K562 (cell line): Measurements from ENCODE around the gene XPR1. TPM values are rescaled to one million over a fixed set of nuclear protein-coding genes. Genes with fewer than 3 reads are reported as not detected.

Experiments
- BRD9 ChIP-seq: fragments of 450-650 bp; IDR thresholded peaks from 2 replicates; pipeline ENCODE4 v1.6.1; 2018; ENCODE audit warnings: low read depth; ENCODE audit not compliant: partially characterized antibody
- HSF4 ChIP-seq: fragments of 250-450 bp; sonication (Bioruptor Pico); IDR thresholded peaks from 2 replicates; pipeline ENCODE4 v2.1.2; 2022; ENCODE audit warnings: mild to moderate bottlenecking, moderate library complexity, borderline replicate concordance
- MBD2 ChIP-seq: sonication (generic); IDR thresholded peaks from 2 replicates; pipeline ENCODE4 v1.6.1; 2016; ENCODE audit warnings: low read depth, borderline replicate concordance
- PHF20 ChIP-seq: fragments of 450-650 bp; IDR thresholded peaks from 2 replicates; pipeline ENCODE4 v1.6.1; 2018; ENCODE audit not compliant: partially characterized antibody
- SP2 ChIP-seq: IDR thresholded peaks from 2 replicates; pipeline ENCODE4 v1.6.1; 2011; ENCODE audit warnings: mild to moderate bottlenecking, low read depth, low read length, moderate library complexity; ENCODE audit not compliant: poor library complexity, severe bottlenecking; ENCODE audit errors: extremely low read depth
- SPI1 ChIP-seq: IDR thresholded peaks from 2 replicates; pipeline ENCODE4 v1.6.1; 2011; ENCODE audit warnings: low read depth, low read length, control low read depth, borderline replicate concordance
- SREBF1 ChIP-seq: fragments of 150-350 bp; IDR thresholded peaks from 2 replicates; pipeline ENCODE4 v1.6.1; 2014; ENCODE audit warnings: antibody characterized with exemption, low read depth, low read length, borderline replicate concordance
- SRSF1 ChIP-seq: fragments of 200-400 bp; formaldehyde crosslinking; IDR thresholded peaks from 2 replicates; pipeline ENCODE4 v1.6.1; 2017; ENCODE audit warnings: mild to moderate bottlenecking, low read depth, low read length, moderate library complexity
- ZBTB8A ChIP-seq: fragments of 450-650 bp; IDR thresholded peaks from 2 replicates; pipeline ENCODE4 v1.6.1; 2018; ENCODE audit warnings: mild to moderate bottlenecking, moderate library complexity; ENCODE audit not compliant: partially characterized antibody
- polyA plus RNA-seq, 8 experiments: library from polyadenylated mRNA; depleted of rRNA in 4 of 8; stranded (reverse) in 5 of 8; unstranded in 3 of 8; fragments of >200 nt; fragmentation: Nextera tagmentation in 2 of 8; fragmentation: Illumina TruSeq in 1 of 8; extraction: Ambion mirVana in 2 of 8; extraction: Trizol in 1 of 8; gene quantifications; 2 replicates each; pipeline versions ENCODE4 v1.2.1 to v1.2.3, GENCODE V29; 2011 to 2014; ENCODE audit warnings: inconsistent platforms in 1 of 8, missing spikeins in 1 of 8
- total RNA-seq, 7 experiments: library from RNA; depleted of rRNA in 6 of 7; stranded (reverse); fragments of >200 nt in 6 of 7; fragmentation: Illumina TruSeq in 2 of 7; extraction: Trizol in 2 of 7; gene quantifications; 2 replicates each; pipeline versions ENCODE4 v1.2.1 to v1.2.3, GENCODE V29; 2011 to 2021; ENCODE audit warnings: low replicate concordance in 1 of 7
- TF ChIP-seq, protein P1 (sequence below): fragments of 200-600 bp; sonication (generic); IDR thresholded peaks from one replicate; pipeline ENCODE4 v1.6.1; 2012; ENCODE audit warnings: mild to moderate bottlenecking, low read depth, low read length, inconsistent platforms
- TF ChIP-seq, protein P2 (sequence below), 2 experiments: fragments of 450-650 bp in 1 of 2; sonication (generic) in 1 of 2; formaldehyde crosslinking in 1 of 2; IDR thresholded peaks in 1 of 2; conservative IDR thresholded peaks in 1 of 2; 2 replicates each; pipeline versions ENCODE4 v1.6.1 to v1.8.1; 2016 to 2023; ENCODE audit warnings: mild to moderate bottlenecking in 2 of 2, moderate library complexity in 2 of 2, inconsistent platforms in 1 of 2, missing genetic modification reagents in 1 of 2
- TF ChIP-seq, protein P3 (sequence below): IDR thresholded peaks from 2 replicates; pipeline ENCODE4 v1.6.1; 2011; ENCODE audit not compliant: insufficient read length; ENCODE audit errors: extremely low read depth
- TF ChIP-seq, protein P4 (sequence below): fragments of 450-650 bp; formaldehyde crosslinking; IDR thresholded peaks from 2 replicates; pipeline ENCODE4 v1.4.0; 2020; ENCODE audit warnings: mild to moderate bottlenecking, mixed read lengths

The XPR1 gene
- total and polyA plus RNA-seq, 9 of the 15 experiments (the other 6 are each of a cell fraction or from before 2014, with no cell fraction given): 3.0 to 66.2 (median 38.6) TPM

DNA sequence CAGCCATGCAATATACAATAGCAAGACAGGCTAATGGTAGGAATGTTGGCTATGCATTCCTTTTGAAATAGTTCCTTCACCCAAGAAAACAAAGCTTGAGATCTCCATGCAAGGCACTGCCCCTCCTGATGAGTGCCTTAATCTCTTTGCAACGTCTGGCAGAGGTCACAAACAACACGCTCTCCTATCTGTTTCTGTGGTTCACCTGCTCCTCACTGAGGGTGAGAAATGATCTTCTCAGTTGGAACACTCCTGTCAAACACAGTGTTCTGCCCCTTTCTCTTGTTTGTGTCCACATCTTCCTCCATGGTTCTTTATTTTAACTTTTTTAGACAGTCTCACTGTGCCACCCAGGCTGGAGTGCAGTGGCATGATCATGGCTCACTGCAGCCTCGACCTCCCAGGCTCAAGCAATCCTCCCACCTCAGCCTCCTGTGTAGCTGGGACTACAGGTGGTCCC, 21.2 kb upstream of the XPR1 start (continued):
- TF ChIP-seq, protein P1, sequence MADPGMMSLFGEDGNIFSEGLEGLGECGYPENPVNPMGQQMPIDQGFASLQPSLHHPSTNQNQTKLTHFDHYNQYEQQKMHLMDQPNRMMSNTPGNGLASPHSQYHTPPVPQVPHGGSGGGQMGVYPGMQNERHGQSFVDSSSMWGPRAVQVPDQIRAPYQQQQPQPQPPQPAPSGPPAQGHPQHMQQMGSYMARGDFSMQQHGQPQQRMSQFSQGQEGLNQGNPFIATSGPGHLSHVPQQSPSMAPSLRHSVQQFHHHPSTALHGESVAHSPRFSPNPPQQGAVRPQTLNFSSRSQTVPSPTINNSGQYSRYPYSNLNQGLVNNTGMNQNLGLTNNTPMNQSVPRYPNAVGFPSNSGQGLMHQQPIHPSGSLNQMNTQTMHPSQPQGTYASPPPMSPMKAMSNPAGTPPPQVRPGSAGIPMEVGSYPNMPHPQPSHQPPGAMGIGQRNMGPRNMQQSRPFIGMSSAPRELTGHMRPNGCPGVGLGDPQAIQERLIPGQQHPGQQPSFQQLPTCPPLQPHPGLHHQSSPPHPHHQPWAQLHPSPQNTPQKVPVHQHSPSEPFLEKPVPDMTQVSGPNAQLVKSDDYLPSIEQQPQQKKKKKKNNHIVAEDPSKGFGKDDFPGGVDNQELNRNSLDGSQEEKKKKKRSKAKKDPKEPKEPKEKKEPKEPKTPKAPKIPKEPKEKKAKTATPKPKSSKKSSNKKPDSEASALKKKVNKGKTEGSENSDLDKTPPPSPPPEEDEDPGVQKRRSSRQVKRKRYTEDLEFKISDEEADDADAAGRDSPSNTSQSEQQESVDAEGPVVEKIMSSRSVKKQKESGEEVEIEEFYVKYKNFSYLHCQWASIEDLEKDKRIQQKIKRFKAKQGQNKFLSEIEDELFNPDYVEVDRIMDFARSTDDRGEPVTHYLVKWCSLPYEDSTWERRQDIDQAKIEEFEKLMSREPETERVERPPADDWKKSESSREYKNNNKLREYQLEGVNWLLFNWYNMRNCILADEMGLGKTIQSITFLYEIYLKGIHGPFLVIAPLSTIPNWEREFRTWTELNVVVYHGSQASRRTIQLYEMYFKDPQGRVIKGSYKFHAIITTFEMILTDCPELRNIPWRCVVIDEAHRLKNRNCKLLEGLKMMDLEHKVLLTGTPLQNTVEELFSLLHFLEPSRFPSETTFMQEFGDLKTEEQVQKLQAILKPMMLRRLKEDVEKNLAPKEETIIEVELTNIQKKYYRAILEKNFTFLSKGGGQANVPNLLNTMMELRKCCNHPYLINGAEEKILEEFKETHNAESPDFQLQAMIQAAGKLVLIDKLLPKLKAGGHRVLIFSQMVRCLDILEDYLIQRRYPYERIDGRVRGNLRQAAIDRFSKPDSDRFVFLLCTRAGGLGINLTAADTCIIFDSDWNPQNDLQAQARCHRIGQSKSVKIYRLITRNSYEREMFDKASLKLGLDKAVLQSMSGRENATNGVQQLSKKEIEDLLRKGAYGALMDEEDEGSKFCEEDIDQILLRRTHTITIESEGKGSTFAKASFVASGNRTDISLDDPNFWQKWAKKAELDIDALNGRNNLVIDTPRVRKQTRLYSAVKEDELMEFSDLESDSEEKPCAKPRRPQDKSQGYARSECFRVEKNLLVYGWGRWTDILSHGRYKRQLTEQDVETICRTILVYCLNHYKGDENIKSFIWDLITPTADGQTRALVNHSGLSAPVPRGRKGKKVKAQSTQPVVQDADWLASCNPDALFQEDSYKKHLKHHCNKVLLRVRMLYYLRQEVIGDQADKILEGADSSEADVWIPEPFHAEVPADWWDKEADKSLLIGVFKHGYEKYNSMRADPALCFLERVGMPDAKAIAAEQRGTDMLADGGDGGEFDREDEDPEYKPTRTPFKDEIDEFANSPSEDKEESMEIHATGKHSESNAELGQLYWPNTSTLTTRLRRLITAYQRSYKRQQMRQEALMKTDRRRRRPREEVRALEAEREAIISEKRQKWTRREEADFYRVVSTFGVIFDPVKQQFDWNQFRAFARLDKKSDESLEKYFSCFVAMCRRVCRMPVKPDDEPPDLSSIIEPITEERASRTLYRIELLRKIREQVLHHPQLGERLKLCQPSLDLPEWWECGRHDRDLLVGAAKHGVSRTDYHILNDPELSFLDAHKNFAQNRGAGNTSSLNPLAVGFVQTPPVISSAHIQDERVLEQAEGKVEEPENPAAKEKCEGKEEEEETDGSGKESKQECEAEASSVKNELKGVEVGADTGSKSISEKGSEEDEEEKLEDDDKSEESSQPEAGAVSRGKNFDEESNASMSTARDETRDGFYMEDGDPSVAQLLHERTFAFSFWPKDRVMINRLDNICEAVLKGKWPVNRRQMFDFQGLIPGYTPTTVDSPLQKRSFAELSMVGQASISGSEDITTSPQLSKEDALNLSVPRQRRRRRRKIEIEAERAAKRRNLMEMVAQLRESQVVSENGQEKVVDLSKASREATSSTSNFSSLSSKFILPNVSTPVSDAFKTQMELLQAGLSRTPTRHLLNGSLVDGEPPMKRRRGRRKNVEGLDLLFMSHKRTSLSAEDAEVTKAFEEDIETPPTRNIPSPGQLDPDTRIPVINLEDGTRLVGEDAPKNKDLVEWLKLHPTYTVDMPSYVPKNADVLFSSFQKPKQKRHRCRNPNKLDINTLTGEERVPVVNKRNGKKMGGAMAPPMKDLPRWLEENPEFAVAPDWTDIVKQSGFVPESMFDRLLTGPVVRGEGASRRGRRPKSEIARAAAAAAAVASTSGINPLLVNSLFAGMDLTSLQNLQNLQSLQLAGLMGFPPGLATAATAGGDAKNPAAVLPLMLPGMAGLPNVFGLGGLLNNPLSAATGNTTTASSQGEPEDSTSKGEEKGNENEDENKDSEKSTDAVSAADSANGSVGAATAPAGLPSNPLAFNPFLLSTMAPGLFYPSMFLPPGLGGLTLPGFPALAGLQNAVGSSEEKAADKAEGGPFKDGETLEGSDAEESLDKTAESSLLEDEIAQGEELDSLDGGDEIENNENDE: no peak
- 0 out of 2 replicates have a peak, but pooled peaks have one; percentile 54 for TF ChIP-seq MBD2
- TF ChIP-seq, protein P2, sequence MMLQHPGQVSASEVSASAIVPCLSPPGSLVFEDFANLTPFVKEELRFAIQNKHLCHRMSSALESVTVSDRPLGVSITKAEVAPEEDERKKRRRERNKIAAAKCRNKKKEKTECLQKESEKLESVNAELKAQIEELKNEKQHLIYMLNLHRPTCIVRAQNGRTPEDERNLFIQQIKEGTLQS (IDR thresholded peaks at IDR 0.05): no peak
- TF ChIP-seq, protein P2 (CRISPR knock-in tag; conservative IDR thresholded peaks at IDR 0.05): no peak
- TF ChIP-seq SREBF1: 0 out of 2 replicates have a peak, but pooled peaks have one; percentile 20
- TF ChIP-seq ZBTB8A: no peak
- TF ChIP-seq, protein P3, sequence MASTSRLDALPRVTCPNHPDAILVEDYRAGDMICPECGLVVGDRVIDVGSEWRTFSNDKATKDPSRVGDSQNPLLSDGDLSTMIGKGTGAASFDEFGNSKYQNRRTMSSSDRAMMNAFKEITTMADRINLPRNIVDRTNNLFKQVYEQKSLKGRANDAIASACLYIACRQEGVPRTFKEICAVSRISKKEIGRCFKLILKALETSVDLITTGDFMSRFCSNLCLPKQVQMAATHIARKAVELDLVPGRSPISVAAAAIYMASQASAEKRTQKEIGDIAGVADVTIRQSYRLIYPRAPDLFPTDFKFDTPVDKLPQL: no peak
- TF ChIP-seq HSF4 (CRISPR knock-in tag): no peak
- no peak for TF ChIP-seq SRSF1
- no peak for TF ChIP-seq SPI1
- TF ChIP-seq, protein P4, sequence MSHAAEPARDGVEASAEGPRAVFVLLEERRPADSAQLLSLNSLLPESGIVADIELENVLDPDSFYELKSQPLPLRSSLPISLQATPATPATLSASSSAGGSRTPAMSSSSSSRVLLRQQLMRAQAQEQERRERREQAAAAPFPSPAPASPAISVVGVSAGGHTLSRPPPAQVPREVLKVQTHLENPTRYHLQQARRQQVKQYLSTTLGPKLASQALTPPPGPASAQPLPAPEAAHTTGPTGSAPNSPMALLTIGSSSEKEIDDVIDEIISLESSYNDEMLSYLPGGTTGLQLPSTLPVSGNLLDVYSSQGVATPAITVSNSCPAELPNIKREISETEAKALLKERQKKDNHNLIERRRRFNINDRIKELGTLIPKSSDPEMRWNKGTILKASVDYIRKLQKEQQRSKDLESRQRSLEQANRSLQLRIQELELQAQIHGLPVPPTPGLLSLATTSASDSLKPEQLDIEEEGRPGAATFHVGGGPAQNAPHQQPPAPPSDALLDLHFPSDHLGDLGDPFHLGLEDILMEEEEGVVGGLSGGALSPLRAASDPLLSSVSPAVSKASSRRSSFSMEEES (CRISPR knock-in tag): no peak
- no peak for TF ChIP-seq PHF20
- TF ChIP-seq BRD9: peak; percentile 58
- no peak for TF ChIP-seq SP2
